ENCODE data around the gene C5.
A peak's percentile ranks its signal among the peaks of the same experiment; 100 is the strongest.
"Not testable (repeated sequence)": the region's sequence is repeated elsewhere in the genome, so short reads cannot be mapped to it uniquely, and the experiment has no call there.

The C5 gene

DNA sequence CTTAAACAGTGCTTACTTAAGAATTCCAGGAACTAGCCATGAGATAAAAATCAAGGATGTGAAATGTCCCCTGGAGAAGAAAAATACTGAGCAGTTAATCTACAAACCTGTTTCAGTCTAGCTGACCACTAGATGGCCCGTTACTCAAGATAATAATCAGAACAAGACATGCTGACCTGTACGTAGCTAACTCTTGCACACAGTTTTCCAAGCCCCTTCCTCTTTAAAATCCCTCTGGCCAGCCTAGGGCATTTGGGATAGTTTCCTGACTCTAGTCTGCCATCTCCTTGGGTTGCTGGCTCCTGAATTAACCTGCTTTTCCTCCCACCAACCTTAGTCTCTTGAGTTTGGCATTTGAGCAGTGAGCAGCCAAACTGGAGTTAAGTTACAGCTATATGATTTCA is 64.3 kb downstream of the C5 start:
- intact Hi-C loops (cut with DNase I), result loop anchor here (5.0 to 10.0 kb wide), 2 partner anchors 76 to 419 kb away; no protein-coding TSS in a partner anchor
- DNase-seq, result peak in 1 of 10 donors; percentile 14

DNA sequence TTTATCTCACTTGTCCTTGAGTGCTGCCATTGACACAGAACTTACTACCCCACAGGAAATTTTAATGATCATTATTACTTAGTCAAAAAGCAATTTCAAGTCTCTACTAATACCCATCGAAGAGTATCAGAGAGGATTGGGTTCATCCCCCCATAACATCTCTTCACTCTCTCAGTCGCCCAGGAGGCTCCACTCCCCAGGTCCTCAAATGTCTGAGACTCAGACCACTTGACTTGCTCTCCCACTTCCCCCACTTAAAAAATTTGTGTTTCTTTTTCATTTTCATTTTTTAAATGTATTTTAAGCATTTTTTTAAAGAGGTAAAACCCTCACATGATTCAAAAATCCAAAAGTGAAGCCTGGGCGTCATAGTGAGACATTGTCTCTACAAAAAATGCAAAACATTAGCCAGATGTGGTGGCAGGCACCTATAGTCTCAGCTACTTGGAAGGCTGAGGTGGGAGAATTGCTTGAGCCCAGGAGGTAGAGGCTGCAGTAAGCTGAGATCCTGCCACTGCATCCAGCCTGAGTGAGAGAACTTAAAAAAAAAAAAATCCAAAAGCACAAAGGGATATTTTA is 66.7 kb downstream of the C5 start:
- intact Hi-C loops (cut with DNase I), result loop anchor here (10.0 kb wide), 1 partner anchor 421 kb away; no protein-coding TSS in a partner anchor
- DNase-seq, result no peak

DNA sequence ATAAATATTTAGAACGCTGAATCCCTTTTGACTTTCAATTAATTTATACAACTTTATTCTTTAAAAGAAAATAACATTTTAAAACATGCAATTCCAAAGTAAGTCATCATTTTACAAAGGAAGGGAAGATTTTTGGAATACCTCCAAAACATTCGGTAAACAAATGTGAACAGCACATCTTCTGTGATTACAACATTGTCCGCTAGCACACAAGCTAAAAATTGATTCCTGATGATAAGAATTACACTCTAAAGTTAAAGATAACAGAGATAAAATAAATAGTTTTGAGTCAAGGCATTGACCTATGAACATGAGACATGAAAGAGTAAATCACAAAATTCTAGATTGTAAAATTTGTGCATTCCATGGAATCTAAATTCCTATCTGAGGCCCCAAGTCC is 67.2 kb downstream of the C5 start:
- intact Hi-C loops (cut with DNase I), result loop anchor here (10.0 kb wide), 1 partner anchor 422 kb away; no protein-coding TSS in a partner anchor

DNA sequence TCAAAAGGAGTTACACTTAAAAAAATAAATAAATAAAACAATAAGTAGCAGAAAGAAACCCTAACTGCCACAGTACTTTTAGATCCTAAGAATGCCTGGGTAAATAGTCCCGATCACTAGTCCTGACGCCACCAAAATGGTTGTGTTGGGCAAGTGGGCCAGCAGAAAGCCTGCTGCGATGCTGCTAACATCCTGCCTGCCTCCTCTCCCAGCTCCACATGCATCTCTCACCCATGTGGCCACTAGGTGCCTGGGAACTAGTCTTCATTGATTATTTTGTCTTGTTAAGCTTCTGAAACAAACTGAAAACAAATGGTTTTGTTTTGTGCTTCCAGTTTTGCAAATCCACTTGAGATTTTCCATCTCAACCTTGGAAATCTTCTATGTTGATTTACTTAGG is 69.1 kb downstream of the C5 start:
- intact Hi-C loops (cut with DNase I), result loop anchor here (10.0 kb wide), 1 partner anchor 424 kb away; no protein-coding TSS in a partner anchor
- no peak for DNase-seq

More for the DNA sequence above, 67.2 kb downstream of the C5 start:
- no peak for DNase-seq

DNA sequence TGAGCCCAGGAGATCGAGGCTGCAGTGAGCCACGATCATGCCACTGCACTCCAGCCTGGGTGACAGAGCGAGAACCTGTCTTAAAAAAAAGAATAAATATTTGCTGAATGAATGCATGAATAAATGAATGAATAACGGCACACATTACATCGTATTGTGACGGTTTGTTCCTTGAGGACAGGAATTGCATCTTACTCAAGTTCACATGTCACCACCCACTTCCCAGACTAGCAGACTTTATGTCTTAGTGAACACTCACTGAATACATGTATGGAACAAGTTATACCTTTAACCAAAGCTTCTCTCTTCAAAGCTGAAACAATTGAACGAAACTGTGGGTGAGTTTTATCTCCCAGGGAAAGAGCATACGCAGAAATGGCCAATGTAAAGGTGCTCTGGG is 70.3 kb downstream of the C5 start:
- intact Hi-C loops (cut with DNase I), result loop anchor here (10.0 kb wide), 1 partner anchor 425 kb away; no protein-coding TSS in a partner anchor
- no peak for DNase-seq

DNA sequence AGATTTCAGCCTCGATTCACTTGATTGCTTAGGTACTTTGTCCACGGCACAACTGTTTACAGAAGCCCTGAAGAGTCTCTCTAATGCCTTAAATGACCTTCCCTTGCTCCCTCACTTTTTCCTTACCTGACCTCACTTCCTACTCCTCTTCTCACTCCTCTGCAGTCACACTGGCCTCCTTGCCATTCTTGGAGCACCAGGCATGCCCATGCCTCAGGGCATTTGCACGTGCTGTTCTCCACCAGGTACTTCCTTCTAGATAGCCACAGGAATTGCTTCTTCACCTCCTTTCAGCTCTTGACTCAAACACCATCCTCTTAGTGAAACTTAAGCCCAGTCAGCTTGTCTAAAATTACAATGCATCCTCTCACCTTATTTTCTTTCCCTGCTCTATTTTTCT is 71.1 kb downstream of the C5 start:
- intact Hi-C loops (cut with DNase I), result no loop called here
- no peak for DNase-seq

DNA sequence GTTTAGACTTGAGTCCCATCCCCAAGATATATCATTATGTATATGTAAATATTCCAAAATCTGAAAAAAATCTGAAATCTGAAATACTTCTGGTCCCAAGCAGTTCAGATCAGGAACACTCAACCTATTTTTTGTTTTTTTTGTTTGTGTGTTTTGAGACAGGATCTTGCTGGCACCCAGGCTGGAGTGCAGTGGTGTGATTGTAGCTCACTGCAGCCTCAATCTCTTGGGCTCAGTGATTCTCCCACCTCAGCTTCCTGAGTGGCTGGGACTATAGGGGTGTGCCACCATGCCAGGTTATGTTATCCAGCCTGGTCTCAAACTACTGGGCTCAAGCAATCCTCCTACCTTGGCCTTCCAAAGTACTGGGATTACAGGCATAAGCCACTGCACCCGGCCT is 72.8 kb downstream of the C5 start:
- intact Hi-C loops (cut with DNase I), result no loop called here
- DNase-seq, result no peak

DNA sequence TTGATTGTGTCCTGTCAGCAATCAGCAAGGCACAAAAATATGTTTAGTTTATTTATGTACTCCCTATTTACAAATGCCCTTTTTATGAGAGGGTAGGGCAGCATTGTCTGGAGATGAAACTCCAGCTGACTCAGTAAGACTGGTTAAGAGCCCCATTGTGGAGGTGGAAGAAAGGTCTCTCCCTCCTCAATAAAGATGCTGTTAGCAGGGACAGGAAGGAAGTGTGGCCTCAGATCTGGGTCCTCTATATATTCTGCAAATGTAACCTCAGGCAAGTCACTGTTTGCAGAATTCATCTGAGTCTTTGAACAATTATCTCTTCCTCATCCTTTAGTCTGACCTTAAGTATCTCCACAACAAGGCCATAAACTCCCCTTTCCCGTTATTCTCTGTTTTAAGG is 75.2 kb downstream of the C5 start:
- intact Hi-C loops (cut with DNase I), result no loop called here
- no peak for DNase-seq

DNA sequence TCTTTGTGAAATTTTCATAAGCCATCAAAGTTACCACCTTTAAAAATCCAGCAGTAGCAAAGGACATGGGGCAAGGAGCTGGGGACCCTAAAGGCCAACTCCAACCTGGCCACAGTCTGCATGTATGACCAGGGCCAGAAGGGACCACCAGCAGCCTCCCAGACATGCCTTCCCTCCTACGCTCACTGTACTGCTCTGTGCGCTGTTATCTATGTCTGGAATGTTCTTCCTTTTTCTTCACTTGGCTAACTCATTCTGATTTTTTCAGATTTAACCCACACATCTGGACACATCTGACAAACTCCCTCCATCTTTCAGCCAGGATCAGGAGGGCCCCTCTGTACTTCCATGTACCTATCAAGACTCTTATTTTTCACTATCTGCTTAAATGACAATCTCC is 75.9 kb downstream of the C5 start:
- intact Hi-C loops (cut with DNase I), result no loop called here
- DNase-seq, result no peak

DNA sequence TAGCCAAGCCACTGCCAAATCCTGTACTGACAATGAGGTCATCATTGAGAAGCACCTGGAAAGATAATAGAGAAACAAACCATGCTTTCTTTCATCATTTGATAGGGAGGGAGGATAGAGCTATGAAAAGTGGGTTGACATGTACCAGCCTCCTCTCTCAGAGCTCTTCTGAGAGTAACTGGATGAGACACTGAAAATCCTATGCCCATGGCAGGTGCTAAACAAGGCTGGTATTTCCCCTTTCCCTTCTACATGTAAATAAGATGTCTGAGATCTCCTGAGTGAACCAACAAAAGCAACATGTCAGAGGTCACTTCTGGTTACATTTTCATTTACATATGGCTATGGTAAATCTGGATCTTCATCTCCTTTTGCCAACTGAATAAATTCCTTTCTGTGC is 78.1 kb downstream of the C5 start:
- intact Hi-C loops (cut with DNase I), result no loop called here

DNA sequence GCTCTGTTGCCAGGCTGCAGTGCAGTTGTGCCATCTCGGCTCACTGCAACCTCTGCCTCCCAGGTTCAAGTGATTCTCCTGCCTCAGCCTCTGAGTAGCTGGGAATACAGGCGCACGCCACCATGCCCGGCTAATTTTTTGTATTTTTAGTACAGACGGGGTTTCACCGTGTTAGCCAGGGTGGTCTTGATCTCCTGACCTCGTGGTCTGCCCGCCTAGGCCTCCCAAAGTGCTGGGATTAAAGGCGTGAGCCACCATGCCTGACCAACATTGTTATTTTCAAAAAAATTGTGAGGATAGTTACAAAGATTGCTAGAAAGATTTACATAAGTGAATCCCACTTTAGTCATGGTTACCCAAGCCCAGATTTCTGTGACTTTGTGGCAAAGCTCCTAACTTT is 78.6 kb downstream of the C5 start:
- intact Hi-C loops (cut with DNase I); DNase-seq: not testable (repeated sequence)

More for the DNA sequence above, 78.1 kb downstream of the C5 start:
- DNase-seq, result no peak

DNA sequence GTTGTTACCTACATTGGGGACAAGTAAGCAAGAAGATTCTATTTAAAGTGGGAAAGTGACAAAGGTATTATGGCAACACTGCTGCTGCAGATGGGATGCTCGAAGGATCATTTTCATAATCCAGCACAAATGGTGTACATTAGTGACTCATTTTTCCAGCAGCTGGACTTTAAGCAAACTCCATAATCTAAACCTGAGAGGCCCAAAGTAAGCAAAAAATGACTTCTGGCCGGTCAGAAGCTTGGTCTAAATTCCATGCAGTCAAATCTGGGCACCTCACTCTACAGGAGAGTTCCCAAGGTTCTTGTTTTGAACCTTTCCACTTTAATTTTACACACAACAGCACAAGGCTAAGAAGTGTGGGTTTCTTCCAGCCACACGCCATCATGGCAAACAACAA is 79.8 kb downstream of the C5 start:
- intact Hi-C loops (cut with DNase I), result no loop called here
- no peak for DNase-seq

DNA sequence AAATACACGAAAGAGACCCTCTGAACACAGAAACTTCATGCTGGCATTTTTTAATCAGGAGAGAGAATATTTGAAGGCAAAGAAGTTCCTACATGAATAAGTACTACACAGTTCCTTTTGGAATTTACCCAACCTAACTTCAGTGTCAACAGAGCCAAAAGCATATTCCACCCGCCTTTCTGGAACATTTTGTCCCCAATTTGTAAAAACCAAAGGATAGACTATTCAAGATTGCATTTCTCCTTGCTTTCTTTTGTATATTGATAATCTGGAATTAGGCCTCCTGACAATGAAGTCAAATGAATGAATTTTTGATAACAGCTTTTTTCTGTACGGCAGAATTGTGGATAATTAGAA is 84.1 kb downstream of the C5 start:
- intact Hi-C loops (cut with DNase I), result no loop called here

DNA sequence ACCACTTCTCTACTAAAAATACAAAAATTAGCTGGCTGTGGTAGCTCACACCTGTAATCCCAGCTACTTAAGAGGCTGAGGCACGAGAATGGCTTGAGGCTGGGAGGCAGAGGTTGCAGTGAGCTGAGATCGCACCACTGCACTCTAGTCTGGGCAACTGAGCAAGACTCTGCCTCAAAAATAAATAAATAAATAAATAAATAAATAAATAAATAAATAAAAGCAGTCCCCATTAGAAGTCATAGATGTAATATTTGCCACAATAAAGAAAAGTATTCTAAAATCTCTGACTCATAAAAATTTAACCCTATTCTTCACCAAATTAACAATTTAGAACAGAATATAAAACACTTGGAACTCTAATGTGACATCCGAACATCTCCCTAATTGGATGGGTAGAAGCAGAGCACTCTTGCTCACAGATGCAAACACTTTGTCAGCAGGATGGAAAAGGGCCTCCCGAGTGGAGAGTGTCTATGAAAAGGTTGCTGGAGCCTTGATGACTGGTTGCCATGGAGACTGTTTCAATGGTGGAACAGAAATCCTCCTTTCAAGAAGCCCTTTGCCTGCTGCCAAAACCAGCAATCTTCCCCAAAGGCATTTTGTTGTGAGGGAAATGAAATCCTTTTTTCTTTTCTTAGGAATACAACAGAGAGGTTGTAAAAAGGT is 84.6 kb downstream of the C5 start:
- intact Hi-C loops (cut with DNase I), result no loop called here
- DNase-seq, result peak in 4 of 10 donors; percentile 21 to 83 (median 36)

More for the DNA sequence above, 84.1 kb downstream of the C5 start:
- DNase-seq, result no peak

DNA sequence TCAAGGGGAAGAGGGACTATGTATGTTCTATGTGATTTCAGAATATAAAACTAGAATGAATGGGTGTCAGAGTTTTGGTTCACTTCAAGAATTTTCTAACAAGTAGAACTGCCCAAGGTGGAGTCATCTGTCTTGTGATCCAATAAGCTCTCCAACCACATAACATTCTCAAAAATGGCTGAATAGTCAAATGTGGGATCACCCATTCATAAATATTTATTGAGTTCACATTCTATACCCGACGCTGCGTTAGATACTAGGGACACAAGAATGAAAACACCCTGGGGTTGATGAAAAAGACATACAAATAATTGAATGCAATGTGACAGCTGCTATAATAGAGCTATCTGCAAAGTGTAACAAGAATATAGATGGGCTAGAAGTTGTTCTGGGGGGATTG is 88.1 kb downstream of the C5 start:
- intact Hi-C loops (cut with DNase I), result no loop called here

DNA sequence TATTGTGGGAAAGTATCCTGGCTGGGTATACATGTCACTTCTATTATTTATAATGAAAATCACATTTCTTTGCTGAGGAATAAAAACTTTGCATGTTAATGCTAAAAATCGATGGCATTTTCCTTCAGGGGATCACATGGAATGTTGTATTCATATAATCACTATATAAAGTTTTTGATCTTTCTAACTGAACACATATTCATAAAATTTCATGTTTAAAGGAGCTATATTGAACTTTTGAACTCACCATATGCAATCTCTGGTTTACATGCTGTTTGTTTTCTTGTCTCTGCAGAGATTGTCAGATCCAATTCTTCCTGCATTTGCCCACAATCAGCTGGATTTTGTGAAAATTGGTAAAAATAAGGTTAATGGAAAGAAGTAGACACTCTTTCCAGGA is 90.1 kb downstream of the C5 start:
- intact Hi-C loops (cut with DNase I), result no loop called here
- DNase-seq, result no peak

More for the DNA sequence above, 88.1 kb downstream of the C5 start:
- DNase-seq, result no peak

DNA sequence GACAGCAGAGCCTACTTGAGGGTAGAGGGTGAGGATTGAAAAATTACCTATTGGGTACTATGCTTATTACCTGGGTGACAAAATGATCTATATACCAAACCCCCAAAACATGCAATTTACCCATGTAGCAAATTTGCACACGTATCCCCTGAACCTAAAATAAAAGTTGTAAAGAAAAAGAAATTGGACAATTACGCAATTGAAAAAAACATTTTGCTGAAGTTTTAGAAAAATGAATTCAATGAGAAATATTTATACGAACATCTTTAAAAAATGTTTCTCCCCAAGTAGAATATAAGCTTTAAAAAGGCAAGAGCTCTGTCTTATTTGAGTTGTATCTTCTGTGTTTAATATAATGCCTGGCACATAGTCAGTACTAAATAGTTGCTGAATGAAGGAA is 93.2 kb downstream of the C5 start:
- intact Hi-C loops (cut with DNase I), result no loop called here
- DNase-seq, result no peak

DNA sequence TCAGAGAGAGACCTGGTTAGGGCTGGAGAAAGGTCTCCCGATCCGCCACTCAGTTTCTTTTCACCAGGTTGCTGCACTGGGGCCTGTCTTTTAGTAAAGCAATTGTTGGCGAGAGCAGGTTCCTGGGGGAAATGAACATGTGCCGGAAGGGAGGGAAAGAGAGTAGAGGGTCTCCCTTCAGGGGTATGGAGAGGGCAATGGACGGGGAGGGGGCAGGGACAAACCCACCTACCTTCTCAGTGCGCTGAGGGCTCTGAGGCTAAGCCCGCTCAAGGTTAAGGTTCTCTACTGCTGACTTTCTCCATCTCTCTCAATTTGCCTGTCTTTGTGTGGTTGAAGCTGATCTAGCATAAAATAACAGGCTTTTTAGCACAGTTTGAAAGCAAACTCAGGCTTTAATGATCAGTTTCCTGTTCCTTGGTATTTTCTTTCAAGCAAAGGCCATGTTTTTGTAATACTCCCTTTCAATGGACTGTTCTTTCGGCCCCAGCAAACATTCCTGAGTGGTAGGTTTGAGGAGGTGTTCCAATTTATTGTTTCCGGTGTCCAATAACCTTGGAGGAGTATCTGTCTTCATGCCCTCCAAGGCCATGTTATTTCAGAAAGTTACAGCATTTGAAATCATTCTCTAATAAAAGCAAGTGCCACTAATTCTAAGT is 98.0 kb downstream of the C5 start:
- intact Hi-C loops (cut with DNase I), result no loop called here
- no peak for DNase-seq

DNA sequence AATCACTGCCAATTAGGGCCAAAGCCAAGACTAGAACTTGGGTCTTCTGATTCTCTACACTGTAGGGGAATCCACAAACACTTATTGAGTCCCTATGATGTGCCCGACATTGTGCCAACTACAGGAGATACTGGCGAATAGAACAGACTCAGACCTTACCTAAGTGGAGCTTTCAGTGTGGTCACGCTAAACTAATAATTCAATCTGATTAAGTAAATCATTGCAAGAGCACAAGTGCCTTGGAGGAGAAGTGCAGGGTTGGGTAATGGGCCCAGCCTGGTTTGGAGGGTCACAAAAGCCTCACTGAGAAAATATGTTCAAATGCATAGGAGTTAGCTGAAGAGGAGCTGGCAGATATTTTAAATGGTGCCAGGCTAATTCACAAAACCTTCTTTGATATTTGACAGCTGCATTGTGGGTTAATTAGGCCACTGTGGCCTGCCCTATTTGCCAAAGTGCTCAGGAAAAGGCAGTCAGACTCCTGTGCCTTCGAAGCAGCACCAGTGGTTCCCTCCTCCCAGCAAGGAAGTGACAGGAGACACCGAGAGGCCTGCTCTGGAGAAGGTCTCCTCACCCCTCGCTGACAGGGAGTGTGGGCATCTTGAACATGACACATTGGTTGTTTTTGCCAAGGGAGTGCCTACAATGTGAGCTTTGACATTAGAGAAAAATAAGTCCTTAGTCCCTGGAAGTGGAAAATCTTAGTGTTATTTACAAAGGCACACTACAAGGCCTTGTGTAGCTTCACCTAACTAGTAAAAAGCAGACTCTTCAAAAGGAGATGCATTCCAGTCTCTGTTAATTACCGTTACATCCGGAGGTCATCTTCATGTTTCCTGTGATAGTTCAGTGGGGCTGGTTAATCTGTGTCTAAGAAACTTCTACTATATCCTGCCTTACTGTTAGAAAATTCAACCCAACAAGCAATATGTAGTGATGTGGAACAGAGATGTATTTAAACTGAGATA is 99.4 kb downstream of the C5 start:
- intact Hi-C loops (cut with DNase I), result no loop called here
- DNase-seq, result no peak

DNA sequence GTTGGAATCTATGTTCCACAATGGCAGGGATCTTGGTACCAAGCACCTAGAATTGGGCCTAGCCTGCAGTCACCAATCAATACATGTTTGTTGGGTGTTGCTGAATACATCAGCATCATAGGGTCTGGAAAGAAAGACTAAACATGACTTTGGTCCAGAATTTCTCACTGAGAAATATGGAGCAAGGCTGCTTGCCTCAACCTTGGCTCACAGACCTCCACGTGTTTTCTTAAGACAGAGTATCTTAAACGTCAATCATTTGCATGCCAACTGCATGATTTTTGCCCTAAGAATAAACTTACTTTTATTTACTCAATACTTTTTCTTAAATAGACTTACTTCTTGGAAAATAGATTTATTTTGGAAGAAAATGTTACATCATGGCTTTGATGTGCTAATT is 100.8 kb downstream of the C5 start:
- DNase-seq, result no peak
- intact Hi-C loops (cut with DNase I), result no loop called here

DNA sequence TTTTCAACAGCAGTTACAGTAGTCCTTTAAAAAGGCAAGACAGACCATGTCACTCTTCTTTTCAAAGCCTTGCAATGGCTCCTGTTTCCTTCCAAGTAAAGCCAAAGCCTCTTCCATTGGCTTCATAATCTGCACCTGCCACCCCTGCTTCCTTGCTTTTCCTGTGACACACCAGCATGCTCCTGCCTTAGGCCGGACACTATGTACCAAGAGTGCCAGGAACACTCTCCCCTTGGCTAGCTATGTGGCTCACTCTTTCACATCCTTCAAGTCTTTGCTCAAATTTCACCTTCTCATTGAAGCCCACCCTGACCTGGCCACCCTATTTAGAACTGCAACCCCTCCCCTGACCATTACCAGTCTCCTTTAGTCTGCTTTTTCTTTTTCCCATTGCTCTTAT is 101.3 kb downstream of the C5 start:
- intact Hi-C loops (cut with DNase I), result no loop called here
- DNase-seq, result no peak
